Bronchial epithelial cell (primary cell): ENCODE measurements around the gene BMX. TPM values are rescaled to one million over a fixed set of nuclear protein-coding genes. Genes with fewer than 3 reads are reported as not detected.

Experiments
- DNase-seq: peaks from one replicate; pipeline ENCODE4 v3.0.0-alpha.2; 2010; ENCODE audit warnings: low read depth
- FAIRE-seq: peaks from 2 replicates; lab custom pipeline; 2011; peaks lifted over from hg19 to GRCh38; lab: Jason Lieb, UNC
- H3K27me3 ChIP-seq: 2 replicates; pipeline ENCODE4 v1.5.1; 2011; ENCODE audit warnings: low read length; ENCODE audit not compliant: control insufficient read depth, insufficient read depth
- H3K36me3 ChIP-seq: 2 replicates; pipeline ENCODE4 v1.5.1; 2011; ENCODE audit warnings: low read length; ENCODE audit not compliant: control insufficient read depth, insufficient read depth
- H3K4me3 ChIP-seq: 2 replicates; pipeline ENCODE4 v1.5.1; 2011; ENCODE audit warnings: mild to moderate bottlenecking, low read depth, low read length, control low read depth
- total RNA-seq: library from RNA; depleted of rRNA; stranded (reverse); fragments of >200 nt; gene quantifications from 2 replicates; pipeline ENCODE4 v1.2.1, GENCODE V29; 2014
- TF ChIP-seq, protein P1 (sequence below): IDR thresholded peaks from 2 replicates; pipeline ENCODE4 v1.5.1; 2011; ENCODE audit warnings: mild to moderate bottlenecking, moderate library complexity, low read length, control low read depth, inconsistent platforms; ENCODE audit not compliant: insufficient read depth, severe bottlenecking

BMX gene
- total RNA-seq, 1 donor from 2014 or later, result not detected

GRCh38 chrX:15497865-15498264 lies 2.7 kb upstream of the BMX start:
- no peaks in the 10 kb centered on the region for H3K27me3 ChIP-seq
- no peak overlapping the region for H3K4me3 ChIP-seq
- TF ChIP-seq, protein P1, sequence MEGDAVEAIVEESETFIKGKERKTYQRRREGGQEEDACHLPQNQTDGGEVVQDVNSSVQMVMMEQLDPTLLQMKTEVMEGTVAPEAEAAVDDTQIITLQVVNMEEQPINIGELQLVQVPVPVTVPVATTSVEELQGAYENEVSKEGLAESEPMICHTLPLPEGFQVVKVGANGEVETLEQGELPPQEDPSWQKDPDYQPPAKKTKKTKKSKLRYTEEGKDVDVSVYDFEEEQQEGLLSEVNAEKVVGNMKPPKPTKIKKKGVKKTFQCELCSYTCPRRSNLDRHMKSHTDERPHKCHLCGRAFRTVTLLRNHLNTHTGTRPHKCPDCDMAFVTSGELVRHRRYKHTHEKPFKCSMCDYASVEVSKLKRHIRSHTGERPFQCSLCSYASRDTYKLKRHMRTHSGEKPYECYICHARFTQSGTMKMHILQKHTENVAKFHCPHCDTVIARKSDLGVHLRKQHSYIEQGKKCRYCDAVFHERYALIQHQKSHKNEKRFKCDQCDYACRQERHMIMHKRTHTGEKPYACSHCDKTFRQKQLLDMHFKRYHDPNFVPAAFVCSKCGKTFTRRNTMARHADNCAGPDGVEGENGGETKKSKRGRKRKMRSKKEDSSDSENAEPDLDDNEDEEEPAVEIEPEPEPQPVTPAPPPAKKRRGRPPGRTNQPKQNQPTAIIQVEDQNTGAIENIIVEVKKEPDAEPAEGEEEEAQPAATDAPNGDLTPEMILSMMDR, result peak; percentile 61
- FAIRE-seq (no peak), DNase-seq (peak; percentile 33)
- H3K36me3 ChIP-seq, result no peaks in the 10 kb centered on the region

- no peak overlapping the region for H3K4me3 ChIP-seq
- no peaks in the 10 kb centered on the region for H3K36me3 ChIP-seq
- no peaks in the 10 kb centered on the region for H3K27me3 ChIP-seq
- DNase-seq (peak; percentile 12), FAIRE-seq (no peak)
- TF ChIP-seq, protein P1, result no peak
Measured at GRCh38 chrX:15498741-15499140, 1.9 kb upstream of the BMX start.

GRCh38 chrX:15499976-15500375 lies 631 bp upstream of the BMX start:
- TF ChIP-seq, protein P1, result no peak
- FAIRE-seq, result no peak

DNA sequence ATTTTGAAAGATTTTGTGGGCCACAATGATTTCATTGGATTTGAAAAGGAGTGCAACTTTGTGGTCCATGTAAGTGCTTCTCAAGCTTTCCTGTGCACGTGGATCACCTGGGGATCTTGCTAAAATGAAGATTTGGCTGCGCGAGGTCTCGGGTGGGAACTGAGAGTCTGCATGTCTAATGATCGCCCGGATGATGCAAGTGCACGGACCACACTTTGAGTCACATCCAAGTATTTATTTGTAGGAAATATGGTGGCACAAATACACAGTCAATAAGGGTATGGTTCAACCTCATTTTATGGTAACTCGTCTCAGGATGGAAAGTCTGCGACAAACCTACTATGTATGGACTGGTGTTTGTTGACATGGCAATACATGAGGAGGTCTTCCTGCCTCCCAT lies 899 bp downstream of the BMX start:
- Histone ChIP-seq H3K36me3 (no peaks in the 10 kb centered on the region), H3K4me3 (no peak overlapping the region), H3K27me3 (no peaks in the 10 kb centered on the region)
- TF ChIP-seq, protein P1, result no peak
- DNase-seq (no peak), FAIRE-seq (no peak)

More at GRCh38 chrX:15499976-15500375, 631 bp upstream of the BMX start:
- no peak for DNase-seq
- Histone ChIP-seq H3K36me3 (no peaks in the 10 kb centered on the region), H3K27me3 (no peaks in the 10 kb centered on the region), H3K4me3 (no peak overlapping the region)

GRCh38 chrX:15504661-15505060 lies 4.1 kb downstream of the BMX start:
- FAIRE-seq, result no peak
- no peak overlapping the region for H3K4me3 ChIP-seq
- no peaks in the 10 kb centered on the region for H3K27me3 ChIP-seq
- TF ChIP-seq, protein P1, result no peak
- H3K36me3 ChIP-seq, result no peaks in the 10 kb centered on the region
- peak; percentile 2 for DNase-seq

- peak; percentile 81 for DNase-seq
- Histone ChIP-seq H3K4me3 (no peak overlapping the region), H3K27me3 (no peaks in the 10 kb centered on the region), H3K36me3 (no peaks in the 10 kb centered on the region)
- TF ChIP-seq, protein P1, result no peak
- no peak for FAIRE-seq
Measured at GRCh38 chrX:15505101-15505500, 4.5 kb downstream of the BMX start.
